Adrenal gland (tissue), 12 donors: ENCODE measurements around the gene LIMA1. TPM values are rescaled to one million over a fixed set of nuclear protein-coding genes. Genes with fewer than 3 reads are reported as not detected.
"Not testable (repeated sequence)": the region's sequence is repeated elsewhere in the genome, so short reads cannot be mapped to it uniquely, and the experiment has no call there.

Experiments used
- DNase-seq, 7 donors: peaks; one replicate each; pipeline ENCODE4 v3.0.0-alpha.2; 2019 to 2020
- H3K27ac ChIP-seq, 5 donors: fragments of 200-600 bp; sonication (generic) in 4 of 5; 1 replicate in 3 of 5; 2 replicates in 2 of 5; pipeline versions ENCODE4 v1.5.1 to v1.8.0; 2016 to 2020; ENCODE audit warnings: mild to moderate bottlenecking in 1 of 5
- H3K27me3 ChIP-seq: fragments of 200-600 bp; 2 replicates; pipeline ENCODE4 v1.8.0; 2021
- H3K36me3 ChIP-seq, 2 donors: fragments of 200-600 bp; replicated peaks in 1 of 2; 1 replicate in 1 of 2; 2 replicates in 1 of 2; pipeline versions ENCODE4 v1.5.1 to v1.8.0; 2018 to 2022
- H3K4me1 ChIP-seq, 2 donors: fragments of 200-600 bp; replicated peaks in 1 of 2; 1 replicate in 1 of 2; 2 replicates in 1 of 2; pipeline versions ENCODE4 v1.5.1 to v1.8.0; 2018 to 2021
- H3K4me3 ChIP-seq, 4 donors: fragments of 200-600 bp; sonication (generic) in 3 of 4; one replicate each; pipeline ENCODE4 v1.5.1; 2016 to 2018
- H3K9me3 ChIP-seq, 3 donors: fragments of 200-600 bp; sonication (generic) in 1 of 3; replicated peaks in 1 of 3; 1 replicate in 2 of 3; 2 replicates in 1 of 3; pipeline versions ENCODE4 v1.5.1 to v1.8.0; 2016 to 2021
- POLR2A ChIP-seq, 2 donors: fragments of 450-650 bp; IDR thresholded peaks; one replicate each; pipeline ENCODE4 v1.6.1; 2017; ENCODE audit warnings: antibody characterized with exemption in 2 of 2, mild to moderate bottlenecking in 2 of 2, moderate library complexity in 1 of 2
- WGBS, 4 donors: extraction: QIAGEN DNeasy Blood & Tissue Kit in 2 of 4; methylation state at CpG; one replicate each; pipeline versions ENCODE4 v1.1.5 to v1.1.7; 2013 to 2017; 5-methylcytosine and 5-hydroxymethylcytosine counted together
- intact Hi-C, 2 donors: fragments of 100-400 bp; cut with DNase I; formaldehyde crosslinking; loops; one replicate each; pipeline versions ENCODE4 v1.14.1 to v1.15.0; 2022 to 2023
- polyA plus RNA-seq, 3 donors: library from polyadenylated mRNA; stranded (reverse); fragments of 200-250 nt in 2 of 3; fragments of 350-450 nt in 1 of 3; fragmentation: Illumina TruSeq in 1 of 3; extraction: RNeasy Lipid Tissue Mini Kit (QIAGEN cat#74804) in 1 of 3; gene quantifications; one replicate each; pipeline ENCODE4 v1.2.3, GENCODE V29; 2013 to 2014
- total RNA-seq, 9 donors: library from RNA; depleted of rRNA in 4 of 9; stranded (reverse); fragments of >200 nt in 4 of 9; fragments of 120-200 nt in 1 of 9; fragmentation: NEBNext Ultra II Directional in 1 of 9; extraction: Animal tissue kit (Norgen Biotek cat#: 25700) in 1 of 9; gene quantifications; one replicate each; pipeline versions ENCODE4 v1.1.0 to v1.2.4, GENCODE V29; 2013 to 2023
- TF ChIP-seq, protein P1 (sequence below), 6 experiments: fragments of 450-650 bp in 4 of 6; fragments of 200-600 bp in 2 of 6; sonication (generic) in 1 of 6; IDR thresholded peaks; 1 replicate in 5 of 6; 2 replicates in 1 of 6; pipeline versions ENCODE4 v1.5.1 to v1.8.0; 2016 to 2021; ENCODE audit warnings: antibody characterized with exemption in 6 of 6, mild to moderate bottlenecking in 2 of 6, moderate library complexity in 1 of 6
- donor health status: healthy with polysubstance abuse.
- donor health status: Bipolar disorder and iron deficiency.
- donor health status: DM: yes; HTN: yes; CAD: no.
- donor health status: DM: no; HTN: no; CAD: no.
- donor health status: DM: no; HTN: no; CAD: no.
- donor health status: DM: yes; HTN: yes; CAD: no.

LIMA1 gene
- total and polyA plus RNA-seq, 12 donors = 44.3 to 134 (median 83.6) TPM

DNA sequence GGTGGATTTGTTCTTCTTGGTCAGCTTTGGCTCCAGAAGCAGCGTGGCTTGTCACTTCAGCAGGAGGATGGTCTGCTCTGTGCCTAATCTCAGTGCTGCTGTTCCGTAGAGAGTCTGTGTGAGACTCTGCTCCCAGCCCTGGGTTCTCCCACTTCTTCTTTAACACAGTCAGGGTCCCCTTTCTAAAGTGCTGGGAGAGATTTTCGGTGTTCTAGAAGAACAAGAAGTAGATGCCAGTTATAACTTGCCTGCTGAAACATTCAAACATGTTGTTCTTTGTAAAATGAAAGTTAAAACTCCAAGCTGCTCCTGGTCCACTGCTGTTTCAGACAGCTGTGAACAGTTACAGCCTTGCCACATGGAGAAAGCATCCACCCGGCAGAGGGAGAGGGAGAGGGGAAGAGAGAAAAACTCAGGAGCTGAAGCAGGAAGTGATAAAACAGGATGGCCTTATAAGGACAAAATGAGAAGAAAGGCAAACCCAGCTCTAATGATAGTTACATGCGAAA, 61.0 kb downstream of the LIMA1 start:
- peak; percentile 55 to 87 (median 71) for DNase-seq
- H3K36me3 ChIP-seq = no peaks in the 10 kb centered on the region
- H3K27me3 ChIP-seq = no peaks in the 10 kb centered on the region
- TF ChIP-seq POLR2A (IDR thresholded peaks at IDR 0.05) = peak in 1 of 2 donors; percentile 58
- TF ChIP-seq, protein P1, sequence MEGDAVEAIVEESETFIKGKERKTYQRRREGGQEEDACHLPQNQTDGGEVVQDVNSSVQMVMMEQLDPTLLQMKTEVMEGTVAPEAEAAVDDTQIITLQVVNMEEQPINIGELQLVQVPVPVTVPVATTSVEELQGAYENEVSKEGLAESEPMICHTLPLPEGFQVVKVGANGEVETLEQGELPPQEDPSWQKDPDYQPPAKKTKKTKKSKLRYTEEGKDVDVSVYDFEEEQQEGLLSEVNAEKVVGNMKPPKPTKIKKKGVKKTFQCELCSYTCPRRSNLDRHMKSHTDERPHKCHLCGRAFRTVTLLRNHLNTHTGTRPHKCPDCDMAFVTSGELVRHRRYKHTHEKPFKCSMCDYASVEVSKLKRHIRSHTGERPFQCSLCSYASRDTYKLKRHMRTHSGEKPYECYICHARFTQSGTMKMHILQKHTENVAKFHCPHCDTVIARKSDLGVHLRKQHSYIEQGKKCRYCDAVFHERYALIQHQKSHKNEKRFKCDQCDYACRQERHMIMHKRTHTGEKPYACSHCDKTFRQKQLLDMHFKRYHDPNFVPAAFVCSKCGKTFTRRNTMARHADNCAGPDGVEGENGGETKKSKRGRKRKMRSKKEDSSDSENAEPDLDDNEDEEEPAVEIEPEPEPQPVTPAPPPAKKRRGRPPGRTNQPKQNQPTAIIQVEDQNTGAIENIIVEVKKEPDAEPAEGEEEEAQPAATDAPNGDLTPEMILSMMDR (IDR thresholded peaks at IDR 0.05) = peak in 5 of 6 experiments; percentile 35 to 55 (median 47)
- peak overlapping the region in 2 of 4 donors; percentile 36 to 53 for H3K4me3 ChIP-seq
- peak overlapping the region; percentile 29 to 85 (median 79) for H3K27ac ChIP-seq
- H3K4me1 ChIP-seq = peaks cover 16 to 54% of the 10 kb centered on the region in 2 donors
- intact Hi-C loops = no loop called here
- H3K9me3 ChIP-seq = no peaks in the 10 kb centered on the region
- 3 to 10% (median 5%) methylated on average over 5 of the region's 5 CpGs for WGBS, 4 donors

DNA sequence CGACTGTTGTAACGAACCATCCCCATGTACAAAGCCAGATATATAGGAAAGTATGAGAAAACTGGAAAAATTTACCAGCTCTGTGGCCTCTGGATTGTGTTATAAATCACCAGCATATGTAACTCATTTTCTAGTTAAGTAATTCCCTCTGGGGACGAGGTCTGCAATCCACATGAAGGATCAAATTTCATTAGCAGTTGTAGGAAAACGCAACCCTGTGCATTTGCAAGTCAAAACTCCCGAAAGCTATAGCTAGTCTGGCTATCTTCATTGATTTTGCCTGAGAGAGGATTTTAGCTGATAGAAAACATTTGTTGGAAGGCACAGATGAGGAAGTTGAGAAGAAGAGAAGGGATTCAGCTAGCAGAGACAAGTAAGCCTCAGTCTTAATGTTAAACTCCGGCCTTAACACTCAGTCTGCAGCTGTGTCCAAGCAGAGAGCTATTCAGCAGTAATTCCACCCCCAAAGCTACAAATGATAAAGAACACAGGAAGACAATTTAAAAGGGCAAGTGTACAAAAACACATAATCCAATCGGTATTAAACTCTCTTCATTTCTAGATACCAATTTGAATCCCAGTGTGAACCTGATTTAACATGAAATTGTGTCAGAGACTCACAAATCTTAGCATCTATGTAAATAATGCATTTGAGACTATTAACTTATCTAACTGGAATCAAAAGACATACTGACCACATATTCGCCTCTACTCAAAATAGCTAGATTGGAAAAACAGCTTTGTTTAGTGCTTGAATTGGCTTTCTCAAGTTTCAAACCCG, 61.9 kb downstream of the LIMA1 start:
- Histone ChIP-seq H3K36me3 (no peaks in the 10 kb centered on the region), H3K4me1 (peaks cover 16 to 58% of the 10 kb centered on the region in 2 donors), H3K9me3 (no peaks in the 10 kb centered on the region), H3K27ac (peak overlapping the region; percentile 29 to 85 (median 79)), H3K27me3 (no peaks in the 10 kb centered on the region), H3K4me3 (peak overlapping the region in 2 of 4 donors; percentile 14 to 53)
- intact Hi-C loops = no loop called here
- DNase-seq = peak in 1 of 7 donors; percentile 22
- 16 to 20% (median 19%) methylated on average over 9 of the region's 9 CpGs for WGBS, 4 donors
- peak in 1 of 2 donors; percentile 49 for TF ChIP-seq POLR2A (IDR thresholded peaks at IDR 0.05)
- TF ChIP-seq, protein P1 (IDR thresholded peaks at IDR 0.05) = no peak

DNA sequence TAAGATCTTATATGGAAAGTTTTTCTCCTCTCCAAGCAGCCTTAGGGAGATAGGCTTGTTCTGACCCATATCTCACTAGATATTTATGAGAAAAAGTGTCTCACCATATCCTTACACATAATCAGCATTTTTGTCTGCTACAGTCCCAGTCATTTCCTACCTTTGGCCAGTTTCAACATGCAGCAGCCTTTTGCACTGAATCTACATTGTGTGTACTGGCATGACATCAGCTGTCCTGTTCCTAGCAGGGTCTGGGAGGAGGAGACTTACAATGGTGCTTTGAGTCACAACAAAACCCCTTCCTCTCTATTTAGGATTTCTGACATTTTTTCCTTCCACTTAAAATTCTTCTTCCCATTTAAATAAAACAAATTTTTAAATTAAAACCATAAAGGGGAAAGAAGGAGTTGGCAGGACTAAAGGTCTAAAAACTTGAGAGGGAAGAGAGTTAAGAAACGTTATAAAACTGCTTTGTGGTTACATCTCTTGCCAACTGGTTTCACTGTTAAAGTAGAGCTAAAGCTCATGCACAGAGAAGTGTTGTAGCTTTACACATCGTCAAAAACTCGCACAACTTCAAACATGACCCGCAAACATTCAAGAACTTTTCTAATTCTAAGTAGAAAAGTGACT, 62.8 kb downstream of the LIMA1 start:
- Histone ChIP-seq H3K9me3 (no peaks in the 10 kb centered on the region), H3K4me1 (peaks cover 16 to 58% of the 10 kb centered on the region in 2 donors), H3K36me3 (no peaks in the 10 kb centered on the region), H3K27me3 (no peaks in the 10 kb centered on the region), H3K4me3 (peak overlapping the region in 1 of 4 donors; percentile 53), H3K27ac (peak overlapping the region in 4 of 5 donors; percentile 66 to 85 (median 80))
- no peak for TF ChIP-seq POLR2A (IDR thresholded peaks at IDR 0.05)
- TF ChIP-seq, protein P1 (IDR thresholded peaks at IDR 0.05) = no peak
- DNase-seq = peak in 2 of 7 donors; percentile 16 to 29
- intact Hi-C loops = no loop called here
- whole genome bisulfite sequencing, 4 donors = 18 to 27% (median 23%) methylated on average over 4 of the region's 4 CpGs

DNA sequence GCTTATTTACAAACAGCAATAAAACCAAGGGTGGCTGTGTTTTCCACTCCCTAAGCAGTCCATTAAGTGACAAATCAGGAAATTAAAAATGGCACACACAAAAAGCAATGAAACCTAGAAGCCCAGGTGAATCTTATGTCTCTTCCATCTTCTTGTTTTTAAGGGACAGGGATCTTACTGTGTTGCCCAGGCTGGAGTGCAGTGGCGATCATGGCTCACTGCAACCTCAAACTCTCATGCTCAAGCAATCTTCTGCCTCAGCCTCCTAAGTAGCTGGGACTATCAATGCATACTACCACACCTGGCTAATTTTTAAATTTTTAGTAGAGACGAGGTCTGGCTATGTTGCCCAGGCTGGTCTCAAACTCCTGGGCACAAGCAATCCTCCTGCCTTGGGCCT, 63.8 kb downstream of the LIMA1 start:
- 93 to 100% (median 100%) methylated on average over 2 of the region's 2 CpGs for WGBS, 4 donors

DNA sequence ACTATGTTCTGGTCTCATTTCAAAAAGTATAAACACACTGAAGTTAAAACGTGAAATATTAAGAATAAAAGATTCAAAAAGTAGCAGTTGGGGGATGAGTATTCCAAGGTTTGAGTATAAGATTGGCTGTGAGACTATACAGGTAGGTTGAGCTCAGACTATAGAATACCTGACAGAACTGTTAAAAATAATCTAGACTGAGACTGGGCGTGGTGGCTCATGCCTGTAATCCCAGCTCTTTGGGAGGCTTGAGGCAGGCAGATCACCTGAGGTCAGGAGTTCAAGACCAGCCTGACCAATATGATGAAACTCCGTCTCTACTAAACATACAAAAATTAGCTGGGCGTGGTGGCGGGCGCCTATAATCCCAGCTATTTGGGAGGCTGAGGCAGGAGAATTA, 64.3 kb downstream of the LIMA1 start:
- WGBS, 4 donors = 93 to 97% (median 95%) methylated on average over 6 of the region's 6 CpGs
- H3K4me3 ChIP-seq, intact Hi-C loops: not testable (repeated sequence)

More for the DNA sequence above, 63.8 kb downstream of the LIMA1 start:
- intact Hi-C loops = no loop called here
- H3K36me3 ChIP-seq = no peaks in the 10 kb centered on the region
- no peak for DNase-seq
- H3K27ac ChIP-seq = peak overlapping the region in 1 of 5 donors; percentile 85
- TF ChIP-seq, protein P1 (IDR thresholded peaks at IDR 0.05) = no peak
- no peak for TF ChIP-seq POLR2A (IDR thresholded peaks at IDR 0.05)
- H3K4me1 ChIP-seq = peaks cover 16 to 61% of the 10 kb centered on the region in 2 donors
- H3K27me3 ChIP-seq = no peaks in the 10 kb centered on the region
- H3K9me3 ChIP-seq = no peaks in the 10 kb centered on the region
- peak overlapping the region in 1 of 4 donors; percentile 53 for H3K4me3 ChIP-seq

More for the DNA sequence above, 64.3 kb downstream of the LIMA1 start:
- not testable (repeated sequence) for DNase-seq, H3K27me3 ChIP-seq, H3K9me3 ChIP-seq, H3K36me3 ChIP-seq, H3K27ac ChIP-seq
- H3K4me1 ChIP-seq = peaks cover 16 to 56% of the 10 kb centered on the region in 2 donors
